GM12878 (cell line): ENCODE data around the gene SSR1. TPM values are rescaled to one million over a fixed set of nuclear protein-coding genes. Genes with fewer than 3 reads are reported as not detected.
A peak's percentile ranks its signal among the peaks of the same experiment; 100 is the strongest.

Source experiments
- ATAC-seq: fragments of 200-7000 bp; cut with Tn5 transposase; 3 replicates; pipeline ENCODE4 v1.9.1; 2020; ENCODE audit warnings: mild to moderate bottlenecking, moderate library complexity
- BruUV-seq: library from RNA; stranded (reverse); fragments of 400-500 nt; replicated peaks from 2 replicates; lab custom pipeline; 2021; lab: Mats Ljungman, UMichigan
- CTCF ChIA-PET: fragments of 300-600 bp; sonication (Branson Sonifier 250); formaldehyde crosslinking; extraction: SDS; loops from one replicate; lab custom pipeline; 2021; ENCODE audit warnings: inconsistent platforms; lab: Yijun Ruan, JAX
- POLR2A ChIA-PET: fragments of 350-600 bp; formaldehyde crosslinking; extraction: SDS; loops from one replicate; lab custom pipeline; 2021; ENCODE audit warnings: inconsistent platforms; lab: Charles Lee
- RAD21 ChIA-PET: fragments of 300-600 bp; sonication (Branson Sonifier 250); formaldehyde crosslinking; loops from one replicate; lab custom pipeline; 2023; ENCODE audit warnings: antibody characterized with exemption; ENCODE audit not compliant: unreplicated experiment; lab: Charles Lee
- SMC1A ChIA-PET: fragments of 300-600 bp; sonication (Branson Sonifier 250); formaldehyde crosslinking; loops from one replicate; lab custom pipeline; 2023; ENCODE audit not compliant: unreplicated experiment, uncharacterized antibody; lab: Charles Lee
- DNase-seq: peaks from one replicate; pipeline ENCODE4 v3.0.0-alpha.2; 2011; ENCODE audit warnings: low read depth, low spot score
- FAIRE-seq: peaks from 3 replicates; lab custom pipeline; 2011; peaks lifted over from hg19 to GRCh38; lab: Jason Lieb, UNC
- H2AFZ ChIP-seq: 2 replicates; pipeline ENCODE4 v1.6.0; 2011; ENCODE audit warnings: low read depth, low read length, control low read depth; ENCODE audit not compliant: control insufficient read depth
- H3K27ac ChIP-seq: 2 replicates; pipeline ENCODE4 v1.5.1; 2011; ENCODE audit warnings: control low read depth; ENCODE audit not compliant: control insufficient read depth, insufficient read depth
- H3K27me3 ChIP-seq, 2 experiments: replicated peaks in 1 of 2; 2 replicates each; pipeline versions ENCODE4 v1.6.0 to v1.6.1; 2011; ENCODE audit warnings: low read length in 1 of 2; ENCODE audit not compliant: control insufficient read depth in 2 of 2, insufficient read depth in 2 of 2
- H3K36me3 ChIP-seq, 2 experiments: 2 replicates each; pipeline ENCODE4 v1.5.1; 2011; ENCODE audit warnings: low read length in 1 of 2; ENCODE audit not compliant: control insufficient read depth in 2 of 2, insufficient read depth in 2 of 2
- H3K4me1 ChIP-seq: 2 replicates; pipeline ENCODE4 v1.6.1; 2011; ENCODE audit warnings: mild to moderate bottlenecking, low read length, moderate library complexity, mixed read lengths; ENCODE audit not compliant: control insufficient read depth, insufficient read depth
- H3K4me2 ChIP-seq: 2 replicates; pipeline ENCODE4 v1.6.0; 2011; ENCODE audit warnings: control low read depth; ENCODE audit not compliant: control insufficient read depth, insufficient read depth
- H3K4me3 ChIP-seq: fragments of 200-600 bp; sonication (generic); 2 replicates; pipeline ENCODE4 v1.5.1; 2016
- H3K79me2 ChIP-seq: 2 replicates; pipeline ENCODE4 v1.6.0; 2011; ENCODE audit warnings: low read length; ENCODE audit not compliant: control insufficient read depth, insufficient read depth
- H3K9ac ChIP-seq: 2 replicates; pipeline ENCODE4 v1.8.0; 2011; ENCODE audit warnings: low read length, control low read depth, mixed read lengths; ENCODE audit not compliant: control insufficient read depth, insufficient read depth
- H3K9me3 ChIP-seq: replicated peaks from 3 replicates; pipeline ENCODE4 v1.5.1; 2011; ENCODE audit warnings: mild to moderate bottlenecking, low read length; ENCODE audit not compliant: control insufficient read depth, insufficient read depth
- H4K20me1 ChIP-seq: 2 replicates; pipeline ENCODE4 v1.6.0; 2011; ENCODE audit not compliant: control insufficient read depth, insufficient read depth
- ASH2L ChIP-seq: fragments of 300-600, 200-600 bp; sonication (generic); IDR thresholded peaks from 2 replicates; pipeline ENCODE4 v1.6.1; 2017; ENCODE audit warnings: low read depth, mild to moderate bottlenecking, borderline replicate concordance
- CHD1 ChIP-seq: IDR thresholded peaks from 2 replicates; pipeline ENCODE4 v1.6.1; 2012; ENCODE audit warnings: low read depth, low read length, improper control_type of control experiment
- FOS ChIP-seq: IDR thresholded peaks from 3 replicates; pipeline ENCODE4 v1.6.1; 2011; ENCODE audit warnings: borderline replicate concordance; ENCODE audit not compliant: insufficient read length; ENCODE audit errors: extremely low read depth
- FOXM1 ChIP-seq: IDR thresholded peaks from 2 replicates; pipeline ENCODE4 v1.6.1; 2012; ENCODE audit warnings: low read depth, mild to moderate bottlenecking, inconsistent platforms, low read length, moderate library complexity
- IKZF2 ChIP-seq, 2 experiments: fragments of 450-650 bp; IDR thresholded peaks; 2 replicates each; pipeline ENCODE4 v1.6.1; 2017; ENCODE audit warnings: mild to moderate bottlenecking in 2 of 2, moderate library complexity in 2 of 2
- KLF5 ChIP-seq: fragments of 450-650 bp; IDR thresholded peaks from 2 replicates; pipeline ENCODE4 v1.6.1; 2014; ENCODE audit warnings: mild to moderate bottlenecking; ENCODE audit not compliant: partially characterized antibody
- SREBF1 ChIP-seq: IDR thresholded peaks from 2 replicates; pipeline ENCODE4 v1.6.1; 2012; ENCODE audit warnings: mild to moderate bottlenecking, low read length
- TBL1XR1 ChIP-seq: IDR thresholded peaks from 2 replicates; pipeline ENCODE4 v1.6.1; 2012; ENCODE audit warnings: low read depth, low read length, improper control_type of control experiment
- WGBS: methylation state at CpG from one replicate; pipeline ENCODE4 v1.1.6; 2016; ENCODE audit warnings: low lambda C conversion rate; ENCODE audit not compliant: insufficient replicate concordance, insufficient coverage; ENCODE audit errors: missing lambda C conversion rate; 5-methylcytosine and 5-hydroxymethylcytosine counted together
- in situ Hi-C: fragments of 300-500 bp; cut with MboI; formaldehyde crosslinking; loops from 9 replicates; pipeline ENCODE4 v1.14.3; 2018; ENCODE audit warnings: mixed read lengths
- intact Hi-C: fragments of 100-400 bp; cut with micrococcal nuclease; formaldehyde crosslinking; loops from one replicate; pipeline ENCODE4 v1.14.2; 2022; ENCODE audit not compliant: unreplicated experiment
- polyA plus RNA-seq, 11 experiments: library from polyadenylated mRNA; depleted of rRNA in 4 of 11; unstranded in 6 of 11; stranded (reverse) in 5 of 11; fragments of >200 nt; fragmentation: Nextera tagmentation in 4 of 11; fragmentation: Illumina TruSeq in 1 of 11; extraction: Ambion mirVana in 4 of 11; extraction: Trizol in 1 of 11; gene quantifications; 1 replicate in 1 of 11; 2 replicates in 10 of 11; pipeline versions ENCODE4 v1.2.1 to v1.2.3, GENCODE V29; 2011 to 2016; ENCODE audit warnings: inconsistent platforms in 2 of 11, missing spikeins in 2 of 11, low read depth in 1 of 11
- total RNA-seq, 4 experiments: library from RNA; depleted of rRNA in 3 of 4; stranded (reverse); fragments of >200 nt in 3 of 4; fragmentation: Illumina TruSeq in 1 of 4; extraction: Trizol in 1 of 4; gene quantifications; 2 replicates each; pipeline versions ENCODE4 v1.2.1 to v1.2.3, GENCODE V29; 2013 to 2021
- TF ChIP-seq, protein P1 (sequence below): IDR thresholded peaks from 2 replicates; pipeline ENCODE4 v1.6.1; 2012; ENCODE audit warnings: low read depth, low read length, improper control_type of control experiment
- TF ChIP-seq, protein P2 (sequence below): IDR thresholded peaks from 2 replicates; pipeline ENCODE4 v1.6.1; 2012; ENCODE audit warnings: low read depth, low read length, improper control_type of control experiment
- TF ChIP-seq, protein P3 (sequence below): fragments of 450-650 bp; IDR thresholded peaks from 2 replicates; pipeline ENCODE4 v1.6.1; 2018; ENCODE audit warnings: mild to moderate bottlenecking, low read depth, moderate library complexity; ENCODE audit not compliant: partially characterized antibody
- TF ChIP-seq, protein P4 (sequence below): fragments of 150-350 bp; IDR thresholded peaks from 2 replicates; pipeline ENCODE4 v1.6.1; 2014; ENCODE audit warnings: mild to moderate bottlenecking, low read depth, low read length

SSR1 gene
- total and polyA plus RNA-seq, 10 of the 15 experiments (the other 5 are each of a cell fraction or from before 2014, with no cell fraction given): 42.0 to 209 (median 128) TPM

DNA sequence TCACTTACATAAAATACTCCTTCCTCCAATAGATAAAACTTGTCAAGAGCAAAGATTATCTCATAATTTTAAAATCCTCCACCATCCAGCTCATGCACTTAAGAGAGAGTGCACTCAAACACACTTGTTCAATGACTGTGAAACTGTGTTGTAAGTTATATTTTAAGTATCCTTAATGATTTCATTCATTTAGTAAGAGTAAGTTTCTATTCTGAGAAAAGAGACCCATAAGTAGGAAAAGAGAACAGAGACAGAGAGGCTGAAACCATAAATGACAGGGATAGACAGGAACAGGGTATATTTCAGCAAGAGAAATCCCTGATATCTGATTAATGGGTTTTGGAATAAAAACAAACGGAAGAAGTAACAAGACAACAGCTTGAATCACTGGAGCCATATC, 8.2 kb downstream of the SSR1 start:
- FAIRE-seq: no peak
- in situ Hi-C loops: no loop called here
- peaks cover 52% of the 10 kb centered on the region for H3K79me2 ChIP-seq

DNA sequence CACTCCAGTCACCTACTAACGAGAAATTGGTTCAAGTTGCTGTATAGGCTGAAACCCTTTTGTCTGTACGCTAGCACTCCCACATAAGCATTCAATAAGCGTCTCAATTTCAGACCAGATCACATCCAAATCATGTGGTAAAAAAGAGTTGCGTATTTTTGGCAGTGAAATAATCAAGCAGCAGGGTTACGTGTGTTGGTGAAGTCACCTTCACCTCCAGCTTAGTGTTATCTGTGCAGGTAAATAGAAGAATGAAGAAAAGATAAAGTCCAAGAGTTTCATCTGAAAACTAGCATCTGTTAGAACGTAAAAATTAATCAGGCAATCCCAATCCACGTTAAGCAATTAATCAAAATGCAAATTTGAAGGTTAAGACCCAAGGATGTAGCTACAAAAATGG, 11.3 kb downstream of the SSR1 start:
- FAIRE-seq (no peak), DNase-seq (no peak), ATAC-seq (no peak)
- in situ Hi-C loops (no loop called here), intact Hi-C loops (no loop called here)
- RAD21 ChIA-PET: interaction anchor here (1.1 kb wide), 1 partner anchor 24 kb away, joined by 6 read pairs; no protein-coding TSS in a partner anchor
- WGBS: 90% methylated on average over 7 of the region's 7 CpGs
- no peak overlapping the region for H2AFZ ChIP-seq
- no peaks in the 10 kb centered on the region for H3K9me3 ChIP-seq
- POLR2A ChIA-PET: no interaction called here
- no peaks in the 10 kb centered on the region; the same call in 1 of the 2 replicates for H3K4me1 ChIP-seq
- H3K36me3 ChIP-seq: peaks cover 5 to 55% of the 10 kb centered on the region in 2 experiments
- no peaks in the 10 kb centered on the region for H4K20me1 ChIP-seq
- no peak overlapping the region for H3K4me3 ChIP-seq
- no peak overlapping the region for H3K27ac ChIP-seq
- no peaks in the 10 kb centered on the region for H3K27me3 ChIP-seq
- CTCF ChIA-PET: interaction anchor here (0.6 kb wide), 1 partner anchor 394 kb away, joined by 3 read pairs; no protein-coding TSS in a partner anchor
- SMC1A ChIA-PET: no interaction called here
- peaks cover 22% of the 10 kb centered on the region for H3K79me2 ChIP-seq
- BruUV-seq: no TSS peak
- no peak overlapping the region for H3K4me2 ChIP-seq
- no peak overlapping the region for H3K9ac ChIP-seq
- TF ChIP-seq, protein P1, sequence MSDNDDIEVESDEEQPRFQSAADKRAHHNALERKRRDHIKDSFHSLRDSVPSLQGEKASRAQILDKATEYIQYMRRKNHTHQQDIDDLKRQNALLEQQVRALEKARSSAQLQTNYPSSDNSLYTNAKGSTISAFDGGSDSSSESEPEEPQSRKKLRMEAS: no peak
- TF ChIP-seq FOS (no peak), SREBF1 (no peak), KLF5 (no peak)
- TF ChIP-seq, protein P2, sequence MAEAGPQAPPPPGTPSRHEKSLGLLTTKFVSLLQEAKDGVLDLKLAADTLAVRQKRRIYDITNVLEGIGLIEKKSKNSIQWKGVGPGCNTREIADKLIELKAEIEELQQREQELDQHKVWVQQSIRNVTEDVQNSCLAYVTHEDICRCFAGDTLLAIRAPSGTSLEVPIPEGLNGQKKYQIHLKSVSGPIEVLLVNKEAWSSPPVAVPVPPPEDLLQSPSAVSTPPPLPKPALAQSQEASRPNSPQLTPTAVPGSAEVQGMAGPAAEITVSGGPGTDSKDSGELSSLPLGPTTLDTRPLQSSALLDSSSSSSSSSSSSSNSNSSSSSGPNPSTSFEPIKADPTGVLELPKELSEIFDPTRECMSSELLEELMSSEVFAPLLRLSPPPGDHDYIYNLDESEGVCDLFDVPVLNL: no peak
- TF ChIP-seq, protein P3, sequence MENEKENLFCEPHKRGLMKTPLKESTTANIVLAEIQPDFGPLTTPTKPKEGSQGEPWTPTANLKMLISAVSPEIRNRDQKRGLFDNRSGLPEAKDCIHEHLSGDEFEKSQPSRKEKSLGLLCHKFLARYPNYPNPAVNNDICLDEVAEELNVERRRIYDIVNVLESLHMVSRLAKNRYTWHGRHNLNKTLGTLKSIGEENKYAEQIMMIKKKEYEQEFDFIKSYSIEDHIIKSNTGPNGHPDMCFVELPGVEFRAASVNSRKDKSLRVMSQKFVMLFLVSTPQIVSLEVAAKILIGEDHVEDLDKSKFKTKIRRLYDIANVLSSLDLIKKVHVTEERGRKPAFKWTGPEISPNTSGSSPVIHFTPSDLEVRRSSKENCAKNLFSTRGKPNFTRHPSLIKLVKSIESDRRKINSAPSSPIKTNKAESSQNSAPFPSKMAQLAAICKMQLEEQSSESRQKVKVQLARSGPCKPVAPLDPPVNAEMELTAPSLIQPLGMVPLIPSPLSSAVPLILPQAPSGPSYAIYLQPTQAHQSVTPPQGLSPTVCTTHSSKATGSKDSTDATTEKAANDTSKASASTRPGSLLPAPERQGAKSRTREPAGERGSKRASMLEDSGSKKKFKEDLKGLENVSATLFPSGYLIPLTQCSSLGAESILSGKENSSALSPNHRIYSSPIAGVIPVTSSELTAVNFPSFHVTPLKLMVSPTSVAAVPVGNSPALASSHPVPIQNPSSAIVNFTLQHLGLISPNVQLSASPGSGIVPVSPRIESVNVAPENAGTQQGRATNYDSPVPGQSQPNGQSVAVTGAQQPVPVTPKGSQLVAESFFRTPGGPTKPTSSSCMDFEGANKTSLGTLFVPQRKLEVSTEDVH: no peak

More for the DNA sequence above, 8.2 kb downstream of the SSR1 start:
- H3K27me3 ChIP-seq: no peaks in the 10 kb centered on the region
- H2AFZ ChIP-seq: no peak overlapping the region
- H3K36me3 ChIP-seq: peaks cover 5 to 58% of the 10 kb centered on the region in 2 experiments
- POLR2A ChIA-PET: no interaction called here
- TF ChIP-seq IKZF2 (IDR thresholded peaks at IDR 0.05) (no peak), TBL1XR1 (no peak), CHD1 (no peak), ASH2L (no peak), FOXM1 (no peak)
- TF ChIP-seq, protein P4, sequence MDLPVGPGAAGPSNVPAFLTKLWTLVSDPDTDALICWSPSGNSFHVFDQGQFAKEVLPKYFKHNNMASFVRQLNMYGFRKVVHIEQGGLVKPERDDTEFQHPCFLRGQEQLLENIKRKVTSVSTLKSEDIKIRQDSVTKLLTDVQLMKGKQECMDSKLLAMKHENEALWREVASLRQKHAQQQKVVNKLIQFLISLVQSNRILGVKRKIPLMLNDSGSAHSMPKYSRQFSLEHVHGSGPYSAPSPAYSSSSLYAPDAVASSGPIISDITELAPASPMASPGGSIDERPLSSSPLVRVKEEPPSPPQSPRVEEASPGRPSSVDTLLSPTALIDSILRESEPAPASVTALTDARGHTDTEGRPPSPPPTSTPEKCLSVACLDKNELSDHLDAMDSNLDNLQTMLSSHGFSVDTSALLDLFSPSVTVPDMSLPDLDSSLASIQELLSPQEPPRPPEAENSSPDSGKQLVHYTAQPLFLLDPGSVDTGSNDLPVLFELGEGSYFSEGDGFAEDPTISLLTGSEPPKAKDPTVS: no peak
- intact Hi-C loops: no loop called here
- peaks cover 10% of the 10 kb centered on the region for H3K4me1 ChIP-seq
- RAD21 ChIA-PET: interaction anchor here (0.6 to 1.4 kb wide), 2 partner anchors 81 to 85 kb away, joined by 3 read pairs; partner anchors contain the start of genes CAGE1 and RIOK1
- H4K20me1 ChIP-seq: no peaks in the 10 kb centered on the region
- H3K9me3 ChIP-seq: peaks cover 3% of the 10 kb centered on the region; the same call in 2 of the 3 replicates
- H3K9ac ChIP-seq: no peak overlapping the region
- SMC1A ChIA-PET: interaction anchor here (0.6 to 3.7 kb wide), 2 partner anchors 8 to 511 kb away, joined by 3 to 20 read pairs; no protein-coding TSS in a partner anchor
- CTCF ChIA-PET: no interaction called here
- H3K27ac ChIP-seq: peak overlapping the region; percentile 46
- ATAC-seq (no peak), DNase-seq (no peak)
- H3K4me3 ChIP-seq: no peak overlapping the region
- WGBS: 100% methylated on average over 1 of the region's 1 CpG
- no peak overlapping the region; the same call in 1 of the 2 replicates for H3K4me2 ChIP-seq
- no TSS peak for BruUV-seq
